H4 (cell line): ENCODE data around the gene CST3. TPM values are rescaled to one million over a fixed set of nuclear protein-coding genes. Genes with fewer than 3 reads are reported as not detected.
A peak's percentile ranks its signal among the peaks of the same experiment; 100 is the strongest.
"Not testable (repeated sequence)": the region's sequence is repeated elsewhere in the genome, so short reads cannot be mapped to it uniquely, and the experiment has no call there.

Experiments used
- DNase-seq: peaks from one replicate; pipeline ENCODE4 v3.0.0-alpha.2; 2015; ENCODE audit warnings: low spot score
- total RNA-seq: library from RNA; depleted of rRNA; stranded (reverse); fragments of >200 nt; shearing (Covaris generic); gene quantifications from 2 replicates; pipeline ENCODE4 v1.2.3, GENCODE V29; 2014

The CST3 gene
- total RNA-seq, 1 experiment from 2014 or later = 132 TPM

DNA sequence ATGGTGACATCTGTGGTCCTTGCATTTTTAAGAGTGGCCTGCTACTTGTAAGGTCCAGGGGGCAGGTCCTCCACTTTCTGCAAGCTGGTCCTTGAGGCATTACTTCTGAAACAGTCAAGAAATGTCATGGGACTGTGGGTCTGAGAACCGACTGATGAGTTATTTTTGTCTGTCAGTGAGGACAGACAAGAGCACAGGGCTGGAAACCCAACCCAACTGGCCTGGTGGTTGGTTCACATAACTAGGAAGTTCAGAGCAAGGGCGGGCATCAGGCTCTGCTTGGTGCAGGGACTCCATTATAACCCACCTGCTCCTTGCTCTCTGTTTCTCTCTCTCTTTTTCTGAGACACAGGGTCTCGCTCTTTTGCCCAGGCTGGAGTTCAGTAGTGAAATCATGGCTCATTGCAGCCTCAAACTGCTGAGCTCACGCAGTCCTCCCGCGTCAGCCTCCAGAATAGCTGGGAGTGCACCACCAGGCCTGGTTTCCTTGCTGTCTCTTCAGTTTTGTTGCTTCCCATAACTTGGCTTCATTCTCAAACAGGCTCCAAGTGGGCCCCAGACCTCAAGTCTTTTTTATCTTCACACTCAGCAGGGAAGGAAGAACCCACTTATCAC lies 9.2 kb downstream of the CST3 start:
- no peak for DNase-seq

DNA sequence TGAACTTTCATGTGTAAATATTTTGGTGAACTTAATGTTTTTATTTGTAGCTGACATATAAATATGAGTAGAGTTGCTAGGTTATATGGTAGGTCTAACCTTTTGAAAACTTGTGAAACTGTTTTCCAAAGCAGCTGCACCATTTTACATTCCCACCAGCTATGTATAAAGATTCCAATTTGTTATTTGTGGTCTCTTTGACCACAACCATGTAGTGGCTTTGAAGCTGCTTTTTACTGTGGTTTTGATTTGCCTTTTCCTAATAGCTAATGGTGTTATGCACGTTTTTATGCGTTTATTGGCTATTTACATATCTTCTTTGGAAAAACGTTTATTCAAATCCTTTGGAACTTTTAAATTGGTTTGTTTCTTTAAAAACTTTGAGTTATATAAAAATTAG lies 10.3 kb downstream of the CST3 start:
- no peak for DNase-seq

DNA sequence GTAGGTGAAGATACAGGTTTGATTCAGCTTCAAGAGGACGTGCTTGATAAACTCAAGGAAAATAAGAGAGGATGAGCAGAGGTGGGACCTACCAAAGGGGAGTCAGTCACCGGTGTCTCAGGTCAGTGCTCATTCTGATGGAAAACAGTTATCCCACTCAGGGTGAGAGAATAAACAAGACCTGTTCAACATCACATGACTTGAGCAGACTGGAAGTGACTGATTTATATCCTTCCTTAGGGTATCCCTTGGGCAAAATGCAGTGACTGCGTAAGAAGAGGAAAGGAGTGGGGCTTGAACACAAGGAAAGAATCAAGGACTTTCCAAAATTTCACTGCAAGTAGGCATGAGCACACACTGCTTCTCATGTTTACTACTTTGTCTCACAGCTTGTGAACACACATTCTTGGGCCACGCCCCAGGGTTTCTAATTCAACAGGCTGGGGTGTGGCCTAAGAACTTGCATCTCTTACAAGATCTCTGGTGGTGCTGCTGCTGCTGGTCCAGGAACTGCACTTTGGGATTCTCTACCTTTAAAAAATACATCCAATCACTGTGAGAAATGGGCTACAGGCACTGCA lies 11.6 kb downstream of the CST3 start:
- peak; percentile 23 for DNase-seq

DNA sequence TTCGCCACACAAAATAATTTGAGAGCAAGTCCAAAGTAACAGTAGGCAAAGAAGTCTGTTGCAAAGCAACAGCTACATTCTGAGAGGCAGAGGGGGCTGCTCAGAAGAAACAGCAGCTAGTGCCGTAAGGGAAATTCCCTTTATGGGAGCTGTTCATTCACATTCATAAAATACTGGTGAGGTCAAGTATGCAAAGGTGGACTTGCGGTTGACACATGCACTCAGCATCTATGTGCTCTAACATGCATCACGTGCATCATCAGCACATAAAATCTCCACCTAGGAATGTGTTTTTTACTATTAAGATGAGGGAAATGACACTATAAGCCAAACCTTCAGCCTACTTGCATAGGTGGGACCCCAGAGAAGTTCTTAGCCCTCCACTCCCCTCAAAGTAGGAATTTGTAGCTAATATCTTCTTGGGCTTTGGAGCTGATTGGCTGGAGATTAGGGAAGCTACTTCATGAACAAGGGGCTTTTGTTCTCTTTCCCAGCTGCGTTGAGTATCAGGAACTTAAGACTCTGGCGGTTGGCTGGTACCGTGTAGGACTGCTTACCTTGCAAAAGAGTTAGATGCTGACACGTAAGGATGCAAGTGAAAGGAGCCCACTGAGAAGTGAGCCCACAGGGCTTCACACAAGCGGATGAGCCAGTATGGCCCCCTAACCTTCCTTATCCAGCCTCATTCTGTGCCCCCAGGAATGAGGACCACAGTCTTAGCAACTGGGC lies 12.4 kb downstream of the CST3 start:
- DNase-seq = no peak

DNA sequence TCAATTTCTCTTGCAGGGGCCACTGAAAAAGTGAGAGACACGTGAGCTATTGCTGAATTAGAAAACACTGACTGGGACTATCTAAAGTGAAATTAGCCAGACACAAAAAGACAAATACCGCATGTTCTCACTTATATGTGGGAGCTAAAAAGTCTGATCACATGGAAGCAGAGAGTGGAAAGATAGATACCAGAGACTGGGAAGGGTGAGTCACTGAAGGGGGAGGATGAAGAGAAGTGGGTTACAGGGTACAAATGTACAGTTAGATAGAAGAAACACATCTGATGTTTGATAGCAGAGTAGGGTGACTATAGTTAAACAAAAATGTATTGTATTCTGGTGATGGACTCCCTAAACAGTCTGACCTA lies 13.4 kb downstream of the CST3 start:
- no peak for DNase-seq

DNA sequence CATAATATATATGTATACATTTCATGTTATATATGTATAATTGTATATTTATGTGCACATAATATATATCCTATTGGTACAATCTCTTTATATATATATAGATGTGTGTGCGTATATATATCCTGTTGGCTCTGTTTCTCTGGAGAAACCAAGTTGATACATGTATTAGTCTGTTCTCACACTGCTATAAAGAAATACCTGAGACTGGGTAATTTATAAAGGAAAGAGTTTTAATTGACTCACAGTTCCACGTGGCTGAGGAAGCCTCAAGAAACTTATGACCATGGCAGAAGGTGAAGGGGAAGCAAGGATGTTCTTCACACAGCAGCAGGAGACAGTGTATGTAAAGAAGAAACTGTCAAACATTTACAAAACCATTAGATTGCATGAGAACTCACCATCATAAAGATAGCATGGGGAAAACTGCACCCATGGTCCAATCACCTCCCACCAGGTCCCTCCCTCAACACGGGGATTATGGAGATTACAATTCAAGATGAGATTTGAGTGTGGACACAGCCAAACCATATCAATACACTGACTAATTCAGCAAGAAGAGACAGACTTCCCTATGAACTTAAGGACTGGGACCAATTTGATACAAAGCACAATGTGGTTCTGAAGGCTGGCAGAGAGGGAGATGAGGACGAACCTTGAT lies 14.0 kb downstream of the CST3 start:
- DNase-seq = no peak

DNA sequence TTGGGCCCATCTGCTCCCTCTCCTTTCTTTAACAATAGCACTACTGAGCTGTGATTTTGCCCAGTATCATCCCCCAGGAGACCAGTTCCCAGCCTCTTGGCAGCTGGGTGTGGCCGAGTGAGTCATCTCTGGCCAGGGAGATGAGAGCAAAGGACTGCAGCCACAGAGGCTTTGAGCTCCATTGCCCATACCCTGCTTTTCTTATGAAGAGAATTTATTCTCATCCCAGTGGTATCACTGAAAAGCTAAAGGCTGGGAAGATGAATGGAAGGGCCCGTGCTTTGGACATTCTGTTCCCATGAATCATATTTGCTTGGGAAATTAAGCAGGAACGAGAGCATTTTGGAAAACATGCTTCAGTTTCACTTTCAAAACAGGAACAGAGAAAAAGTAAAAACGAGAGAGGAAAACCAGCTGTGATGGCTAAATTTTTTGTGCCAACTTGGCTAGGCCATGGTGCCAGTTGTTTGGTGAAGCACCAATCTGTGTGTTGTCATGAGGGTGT lies 14.9 kb downstream of the CST3 start:
- DNase-seq = peak; percentile 78

DNA sequence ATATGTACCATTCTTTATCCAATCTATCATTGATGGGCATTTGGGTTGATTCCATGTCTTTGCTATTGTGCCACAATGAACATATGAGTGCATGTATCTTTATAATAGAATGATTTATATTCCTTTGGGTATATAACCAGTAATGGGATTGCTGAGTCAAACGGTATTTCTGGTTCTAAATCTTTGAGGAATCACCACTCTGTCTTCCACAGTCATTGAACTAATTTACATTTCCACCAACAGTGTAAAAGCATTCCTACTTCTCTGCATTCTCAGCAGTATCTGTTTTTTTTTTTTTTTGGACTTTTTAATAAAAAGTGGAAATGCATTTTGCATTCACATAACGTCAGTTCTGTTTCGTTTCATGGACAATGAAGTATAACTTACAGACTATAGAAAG lies 15.4 kb downstream of the CST3 start:
- not testable (repeated sequence) for DNase-seq

DNA sequence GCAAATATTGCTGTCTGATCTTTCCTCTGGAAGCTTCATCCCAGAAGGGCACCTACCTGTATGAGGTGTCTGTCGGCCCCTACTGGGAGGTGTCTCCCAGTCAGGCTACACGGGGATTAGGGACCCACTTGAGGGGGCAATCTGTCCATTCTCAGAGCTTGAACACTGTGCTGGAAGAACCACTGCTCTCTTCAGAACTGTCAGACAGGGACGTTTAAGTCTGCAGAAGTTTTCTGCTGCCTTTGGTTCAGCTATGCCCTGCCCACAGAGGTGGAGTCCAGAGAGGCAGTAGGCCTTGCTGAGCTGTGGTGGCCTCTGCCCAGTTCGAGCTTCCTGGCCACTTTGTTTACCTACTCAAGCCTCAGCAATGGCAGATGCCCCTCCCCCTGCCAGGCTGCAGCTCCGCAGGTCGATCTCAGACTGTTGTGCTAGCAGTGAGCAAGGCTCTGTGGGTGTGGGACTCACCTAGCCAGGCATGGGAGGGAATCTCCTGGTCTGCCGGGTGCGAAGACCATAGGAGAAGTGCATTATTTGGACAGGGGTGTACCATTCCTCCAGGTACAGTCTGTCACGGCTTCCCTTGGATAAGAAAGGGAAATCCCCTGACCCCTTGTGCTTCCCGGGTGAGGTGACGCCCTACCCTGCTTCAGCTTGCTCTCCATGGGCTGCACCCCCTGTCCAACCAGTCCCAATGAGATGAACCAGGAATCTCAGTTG lies 16.9 kb downstream of the CST3 start:
- DNase-seq = not testable (repeated sequence)

DNA sequence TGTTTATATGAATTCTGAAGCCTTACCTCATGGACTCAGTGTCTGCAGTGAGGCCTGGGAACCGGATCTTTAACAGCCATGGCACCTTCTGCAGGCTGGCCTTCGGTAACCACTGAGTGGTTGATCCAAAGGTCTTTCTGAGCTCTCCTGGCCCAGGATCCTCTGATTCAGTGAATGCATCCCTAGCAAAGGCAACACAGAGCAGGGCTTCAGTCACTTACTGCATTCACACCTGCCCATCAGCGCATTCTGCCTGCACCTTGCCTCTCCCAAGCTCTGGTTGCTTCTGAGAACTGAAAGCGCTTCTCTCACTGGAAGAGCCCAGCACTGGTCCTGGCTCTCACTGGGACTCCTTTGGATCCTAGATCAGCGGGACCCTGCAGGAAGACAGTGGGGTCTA lies 23.6 kb downstream of the CST3 start:
- no peak for DNase-seq

DNA sequence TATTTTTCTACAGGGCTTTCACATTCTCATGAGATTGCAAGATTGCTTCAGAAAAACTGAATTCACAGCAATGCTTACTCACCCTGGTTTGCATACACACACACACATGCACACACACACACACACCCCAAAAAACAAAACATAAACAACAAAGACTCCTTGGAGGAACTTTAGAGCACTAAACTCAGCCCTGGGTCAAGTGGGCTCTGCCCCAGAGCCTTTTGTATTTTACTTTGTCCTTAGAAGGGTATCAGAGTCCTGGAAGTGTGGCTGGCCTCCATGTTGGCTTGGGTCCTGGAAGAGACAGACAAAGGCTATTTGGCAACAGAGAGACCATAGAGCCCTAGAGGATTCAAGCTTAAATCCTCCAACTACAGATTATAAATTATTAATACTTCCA lies 24.1 kb downstream of the CST3 start:
- no peak for DNase-seq

DNA sequence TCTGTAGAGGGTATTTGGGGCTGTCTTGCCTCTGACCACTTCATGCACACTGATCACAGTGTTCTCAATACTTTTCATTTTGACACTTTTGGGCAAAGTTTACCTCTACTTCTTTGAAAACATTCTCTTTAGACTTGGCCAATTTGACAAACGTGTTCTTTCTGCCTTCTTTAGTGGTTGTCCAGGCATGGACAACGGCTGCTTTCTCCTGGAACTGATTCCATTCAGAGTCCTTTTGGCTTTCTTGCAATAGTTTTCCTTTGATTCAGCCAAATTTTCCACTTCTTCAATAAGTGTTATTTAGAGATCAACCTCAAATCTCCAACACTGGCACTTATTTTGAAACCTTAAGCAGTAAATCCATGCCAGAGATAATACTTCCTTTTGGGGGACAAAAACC lies 25.4 kb downstream of the CST3 start:
- no peak for DNase-seq

DNA sequence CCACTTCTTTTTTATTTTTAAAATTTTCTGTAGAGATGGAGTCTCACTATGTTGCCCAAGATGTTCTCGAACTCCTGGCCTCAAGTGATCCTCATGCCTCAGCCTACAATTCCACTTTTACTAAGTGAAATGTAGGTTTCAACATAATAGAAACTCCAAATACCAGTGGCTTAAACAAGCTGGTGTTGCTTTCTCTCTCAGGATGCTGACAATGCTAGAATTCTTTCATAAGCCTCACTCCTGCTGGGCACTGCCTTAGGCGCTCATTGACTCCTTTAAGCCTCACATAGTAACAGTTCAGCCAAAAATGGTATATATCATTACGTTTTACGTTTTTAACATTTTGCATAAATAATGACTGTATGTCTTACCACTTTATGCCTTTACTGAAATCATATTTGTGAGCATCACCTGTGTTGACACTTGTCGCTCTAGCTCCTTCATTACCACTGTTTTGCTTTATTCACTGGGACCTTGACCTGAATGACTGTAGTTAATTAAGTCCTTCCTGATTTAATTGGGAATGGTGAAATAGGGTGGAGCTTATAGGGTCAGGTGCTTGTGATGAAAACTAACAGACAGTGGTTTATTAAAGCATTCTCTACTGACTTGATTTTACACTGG lies 28.2 kb downstream of the CST3 start:
- no peak for DNase-seq

DNA sequence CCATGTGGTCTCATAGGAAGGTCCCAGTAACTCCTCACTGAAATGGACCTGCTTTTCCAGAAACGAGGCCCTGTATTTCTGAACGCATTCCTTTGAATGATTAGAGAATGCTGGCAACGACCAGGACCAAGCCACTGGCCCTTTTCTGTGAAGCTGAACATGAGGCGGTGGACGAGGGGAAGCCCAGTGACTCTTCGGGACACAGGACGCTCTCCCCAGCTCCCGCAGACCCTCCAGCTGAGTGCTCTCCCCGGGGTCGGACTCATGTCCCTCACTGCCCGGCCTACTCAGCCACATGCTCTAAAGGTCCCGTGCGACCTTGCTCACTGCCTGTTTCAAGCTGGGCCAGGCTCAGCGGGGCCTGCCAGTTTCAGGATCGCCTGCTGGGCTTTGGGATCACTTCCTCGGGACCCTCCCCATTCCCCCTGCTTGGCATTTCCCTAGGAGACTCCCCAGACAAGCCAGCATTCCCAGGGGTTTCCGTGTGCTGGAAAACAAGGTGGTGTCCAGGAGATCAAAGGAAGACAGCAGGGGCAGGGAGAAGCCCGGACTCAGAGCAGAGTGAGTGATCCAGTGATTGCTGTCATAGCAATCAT lies 29.4 kb downstream of the CST3 start:
- DNase-seq = no peak

DNA sequence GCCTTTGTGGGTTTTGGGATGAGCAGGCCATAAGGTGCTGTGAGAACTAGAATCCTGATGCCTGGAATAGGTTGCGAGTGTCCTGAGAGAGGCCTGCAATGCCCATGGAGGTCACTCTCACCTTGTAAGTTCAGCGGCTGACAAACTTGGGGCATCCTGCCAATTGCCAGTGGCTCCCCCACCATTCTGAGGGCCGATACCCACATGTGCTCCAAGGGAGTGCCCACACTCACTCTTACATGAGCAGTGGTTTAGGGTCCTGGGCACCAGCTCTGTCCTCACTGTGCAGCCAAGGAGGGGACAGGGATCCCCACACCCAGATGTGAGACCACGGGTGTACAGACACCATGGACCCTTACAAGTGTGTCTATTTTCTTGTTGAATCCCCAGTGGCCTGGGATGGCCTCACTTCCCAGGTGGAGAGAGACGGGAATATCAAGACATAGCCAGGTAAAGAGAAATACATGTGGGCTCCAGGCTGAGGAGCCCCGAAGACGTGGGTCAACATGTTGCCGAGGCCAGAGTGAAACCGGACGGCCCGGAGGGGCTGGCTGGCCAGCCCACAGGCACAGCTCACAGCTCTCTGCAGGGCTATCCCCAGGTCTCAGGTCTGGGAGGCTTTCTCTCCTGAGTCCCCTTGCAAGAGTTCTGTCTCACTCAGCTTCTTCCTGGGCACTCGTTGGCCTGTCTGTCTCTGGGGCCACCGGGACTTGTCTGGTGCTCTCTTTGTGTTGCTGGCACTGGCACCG lies 30.1 kb downstream of the CST3 start:
- DNase-seq = no peak

DNA sequence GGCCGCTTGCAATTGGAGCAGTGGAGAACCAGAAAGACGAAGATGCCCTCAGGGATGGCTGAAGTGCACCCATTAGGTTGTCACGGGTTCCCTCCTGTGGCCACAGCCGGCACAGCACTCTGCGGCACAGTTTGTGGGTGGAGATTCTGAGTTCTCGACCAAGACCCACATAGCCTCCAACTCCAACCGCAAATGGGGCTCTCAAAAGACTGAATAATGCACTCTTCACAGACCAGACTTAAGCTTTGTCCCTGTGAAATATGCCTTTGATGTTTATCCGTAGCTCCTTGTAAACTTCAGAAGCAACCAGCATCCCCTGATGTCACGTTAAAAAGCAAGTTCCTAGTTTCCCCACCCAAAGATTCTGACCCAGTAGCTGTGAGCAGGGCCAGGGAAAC lies 31.1 kb downstream of the CST3 start:
- peak; percentile 73 for DNase-seq

DNA sequence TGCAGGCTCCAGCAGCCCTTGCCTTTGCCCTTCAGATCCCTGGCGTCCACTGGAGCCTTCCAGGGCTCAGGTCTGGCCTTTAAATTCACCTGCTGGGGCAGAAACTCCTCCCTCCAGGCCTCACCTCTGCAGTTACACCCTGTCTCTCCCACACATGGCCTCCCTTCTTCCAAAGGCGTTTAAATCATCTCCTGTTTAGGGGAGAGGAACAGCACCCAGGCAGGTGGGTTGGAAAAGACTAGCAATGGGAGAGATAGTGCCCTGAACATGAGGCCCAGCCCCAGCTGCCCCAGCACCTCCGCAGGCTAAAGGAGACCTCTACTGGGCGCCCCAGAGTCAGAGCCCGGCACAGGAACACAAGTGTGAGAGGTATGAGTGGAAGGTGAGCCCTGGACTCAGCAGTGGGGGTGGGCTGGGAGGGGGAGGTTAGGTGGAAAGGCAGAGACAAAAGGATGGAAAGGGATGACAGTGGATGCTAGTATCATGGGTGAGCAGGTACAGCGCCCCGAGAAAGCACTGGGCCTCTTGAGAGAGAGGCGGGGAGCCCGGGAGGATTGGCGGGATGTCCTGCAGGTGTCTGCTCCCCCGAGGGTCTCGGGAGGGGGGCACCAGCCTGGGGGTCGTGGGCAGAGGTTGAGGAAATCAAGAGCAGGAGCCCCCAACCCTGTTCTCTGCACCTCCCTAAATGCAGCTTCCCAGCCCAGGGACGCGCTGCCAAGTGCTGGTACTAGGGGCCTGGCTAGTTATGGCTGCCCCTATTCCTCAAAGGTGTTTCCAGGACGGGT lies 31.7 kb downstream of the CST3 start, which contains the start of gene CST9:
Gene CST9 (minus strand): TSS at position 51 of the 785 bp plus-strand sequence. CDS start 53 bp downstream, outside the sequence.
- no peak for DNase-seq

DNA sequence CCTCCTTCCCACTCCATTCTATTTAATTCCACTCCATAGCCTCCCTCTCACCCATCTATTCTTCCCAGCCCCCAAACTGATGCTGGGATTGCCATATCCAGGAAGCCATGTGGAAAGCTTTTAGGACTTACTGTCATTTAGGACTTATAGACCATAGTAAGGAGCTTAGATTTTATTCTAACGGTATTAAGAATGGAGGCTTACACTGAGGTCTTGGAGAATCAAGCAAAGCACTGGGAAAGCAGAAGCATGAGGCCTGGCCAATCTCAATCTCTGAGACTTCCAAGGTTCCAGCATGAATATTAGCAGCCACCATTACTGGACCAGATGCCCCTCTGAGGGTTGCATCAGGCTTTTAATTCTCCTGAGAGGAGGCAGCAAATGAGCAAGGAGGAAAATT lies 33.4 kb downstream of the CST3 start:
- no peak for DNase-seq

DNA sequence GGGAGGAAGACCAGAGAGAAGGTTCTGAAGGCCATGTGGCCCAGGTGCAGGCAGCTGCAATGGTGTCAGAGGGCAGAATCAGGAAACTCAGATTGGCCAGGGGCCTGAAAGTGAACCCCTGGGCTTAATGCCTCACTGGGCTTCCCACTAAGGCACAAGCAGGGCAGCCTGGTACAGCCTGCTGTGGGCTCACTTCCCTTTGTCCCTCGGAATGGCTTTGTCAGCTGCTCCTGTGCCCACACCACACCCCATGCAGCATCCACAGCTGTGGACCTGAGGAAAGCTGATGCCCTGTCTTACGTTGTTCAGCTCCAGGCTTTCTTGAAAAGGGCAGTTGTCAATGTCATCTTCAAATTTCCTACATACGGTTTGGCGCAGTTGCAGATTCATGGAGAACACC lies 34.4 kb downstream of the CST3 start:
- DNase-seq = no peak

DNA sequence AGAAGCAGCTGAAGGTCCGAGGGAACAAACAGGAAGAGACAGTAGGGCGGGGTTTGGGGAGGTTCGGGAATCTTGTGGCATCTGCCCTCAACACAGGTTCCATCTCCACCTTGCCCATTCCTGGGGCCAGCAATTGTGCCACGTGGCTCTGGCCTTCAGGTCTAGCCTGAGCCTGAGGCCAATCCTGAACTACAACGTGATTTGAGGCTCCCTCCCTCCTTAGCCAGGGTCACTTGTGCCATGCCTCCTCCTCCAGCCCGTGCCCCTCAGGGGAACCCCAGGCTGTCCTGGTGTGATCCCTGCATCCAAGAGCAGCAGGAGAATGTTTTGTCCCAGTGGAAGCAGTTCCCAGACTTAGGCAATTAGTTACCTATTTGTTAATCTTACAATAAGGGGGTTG lies 35.1 kb downstream of the CST3 start:
- DNase-seq = no peak
